H1 (cell line): ENCODE data around the gene NRP2. TPM values are rescaled to one million over a fixed set of nuclear protein-coding genes. Genes with fewer than 3 reads are reported as not detected.
A peak's percentile ranks its signal among the peaks of the same experiment; 100 is the strongest.

Source experiments
- CTCF ChIA-PET: fragments of 300-600 bp; sonication (Branson Sonifier 250); formaldehyde crosslinking; loops from one replicate; lab custom pipeline; 2021; ENCODE audit not compliant: partially characterized antibody; lab: Charles Lee
- POLR2A ChIA-PET: fragments of 300-600 bp; sonication (Branson Sonifier 250); formaldehyde crosslinking; loops from one replicate; lab custom pipeline; 2021; ENCODE audit warnings: inconsistent platforms; ENCODE audit not compliant: partially characterized antibody; lab: Charles Lee
- DNase-seq, 2 experiments: peaks; one replicate each; pipeline versions ENCODE4 v3.0.0 to v3.0.0-alpha.2; 2010 to 2022; ENCODE audit warnings: low spot score in 2 of 2, low read depth in 1 of 2, mixed read lengths in 1 of 2
- FAIRE-seq: peaks from 2 replicates; lab custom pipeline; 2011; peaks lifted over from hg19 to GRCh38; lab: Jason Lieb, UNC
- H2AFZ ChIP-seq: 2 replicates; pipeline ENCODE4 v1.8.1; 2012; ENCODE audit warnings: low read length, inconsistent platforms
- H2AK5ac ChIP-seq: 2 replicates; pipeline ENCODE4 v1.6.1; 2013; ENCODE audit warnings: low read depth, low read length
- H2BK120ac ChIP-seq: replicated peaks from 2 replicates; pipeline ENCODE3; 2013; ENCODE audit warnings: low read depth, low read length, inconsistent platforms
- H2BK12ac ChIP-seq: 2 replicates; pipeline ENCODE4 v1.6.1; 2013; ENCODE audit warnings: low read depth, low read length
- H2BK15ac ChIP-seq: 2 replicates; pipeline ENCODE4 v1.6.1; 2013; ENCODE audit warnings: low read length
- H2BK20ac ChIP-seq: 2 replicates; pipeline ENCODE4 v1.6.1; 2013; ENCODE audit warnings: low read length
- H2BK5ac ChIP-seq: 2 replicates; pipeline ENCODE4 v1.6.1; 2013; ENCODE audit warnings: low read depth, low read length
- H3K14ac ChIP-seq: 2 replicates; pipeline ENCODE4 v1.6.1; 2013; ENCODE audit warnings: inconsistent platforms; ENCODE audit not compliant: insufficient read length
- H3K18ac ChIP-seq: 2 replicates; pipeline ENCODE4 v1.6.1; 2013; ENCODE audit warnings: low read length; ENCODE audit errors: extremely low read depth
- H3K23ac ChIP-seq: 2 replicates; pipeline ENCODE4 v1.6.1; 2013; ENCODE audit warnings: inconsistent platforms; ENCODE audit not compliant: insufficient read length
- H3K23me2 ChIP-seq: 2 replicates; pipeline ENCODE4 v1.6.1; 2013; ENCODE audit warnings: low read depth, low read length
- H3K27ac ChIP-seq: 2 replicates; pipeline ENCODE4 v1.6.1; 2011; ENCODE audit warnings: low read depth, low read length, inconsistent platforms
- H3K27me3 ChIP-seq, 4 experiments: replicated peaks in 1 of 4; 1 replicate in 1 of 4; 2 replicates in 3 of 4; pipeline versions ENCODE4 v1.6.1 to v1.8.1; 2011 to 2013; ENCODE audit warnings: low read length in 3 of 4, mild to moderate bottlenecking in 3 of 4, inconsistent platforms in 2 of 4, mixed read lengths in 2 of 4, moderate library complexity in 1 of 4; ENCODE audit not compliant: control insufficient read depth in 3 of 4, insufficient read depth in 3 of 4; ENCODE audit errors: extremely low read depth in 1 of 4
- H3K36me3 ChIP-seq, 4 experiments: 2 replicates each; pipeline versions ENCODE4 v1.6.1 to v1.8.1; 2011 to 2013; ENCODE audit warnings: mild to moderate bottlenecking in 4 of 4, low read length in 3 of 4, moderate library complexity in 2 of 4, control low read depth in 1 of 4, inconsistent platforms in 1 of 4; ENCODE audit not compliant: insufficient read depth in 4 of 4, control insufficient read depth in 2 of 4
- H3K4ac ChIP-seq: replicated peaks from 2 replicates; pipeline ENCODE3; 2013; ENCODE audit warnings: low read length, low read depth, mixed read lengths, inconsistent platforms; ENCODE audit not compliant: insufficient read length
- H3K4me1 ChIP-seq, 4 experiments: replicated peaks in 1 of 4; 1 replicate in 1 of 4; 2 replicates in 3 of 4; pipeline versions ENCODE4 v1.6.1 to v1.8.1; 2011 to 2013; ENCODE audit warnings: low read length in 3 of 4, inconsistent platforms in 2 of 4, mixed read lengths in 1 of 4; ENCODE audit not compliant: insufficient read depth in 4 of 4, control insufficient read depth in 3 of 4
- H3K4me2 ChIP-seq, 2 experiments: 2 replicates each; pipeline versions ENCODE4 v1.6.1 to v1.8.1; 2011 to 2013; ENCODE audit warnings: low read depth in 2 of 2, low read length in 2 of 2, control low read depth in 1 of 2, inconsistent platforms in 1 of 2, mild to moderate bottlenecking in 1 of 2; ENCODE audit not compliant: insufficient read depth in 1 of 2
- H3K4me3 ChIP-seq, 4 experiments: fragments of 200-600, 300-600 bp in 1 of 4; sonication (generic), shearing (Covaris generic), sonication (Bioruptor Twin) in 1 of 4; 2 replicates each; pipeline versions ENCODE4 v1.5.1 to v1.8.1; 2011 to 2016; ENCODE audit warnings: low read length in 4 of 4, low read depth in 3 of 4, control low read depth in 2 of 4, inconsistent platforms in 2 of 4, mild to moderate bottlenecking in 2 of 4, mixed read lengths in 1 of 4, moderate library complexity in 1 of 4; ENCODE audit not compliant: insufficient read depth in 2 of 4; ENCODE audit errors: extremely low read depth in 1 of 4
- H3K56ac ChIP-seq: replicated peaks from 2 replicates; pipeline ENCODE3; 2013; ENCODE audit warnings: low read depth, mild to moderate bottlenecking, mixed read lengths, low read length, inconsistent platforms; ENCODE audit not compliant: insufficient read length
- H3K79me1 ChIP-seq: 2 replicates; pipeline ENCODE4 v1.6.1; 2013; ENCODE audit warnings: low read depth, low read length, control low read depth
- H3K79me2 ChIP-seq, 2 experiments: 2 replicates each; pipeline versions ENCODE4 v1.6.1 to v1.8.1; 2012 to 2013; ENCODE audit warnings: low read length in 2 of 2, mild to moderate bottlenecking in 2 of 2, inconsistent platforms in 1 of 2; ENCODE audit not compliant: insufficient read depth in 2 of 2, control insufficient read depth in 1 of 2
- H3K9ac ChIP-seq, 4 experiments: replicated peaks in 1 of 4; 1 replicate in 1 of 4; 2 replicates in 3 of 4; pipeline versions ENCODE4 v1.6.1 to v1.8.1; 2011 to 2013; ENCODE audit warnings: low read depth in 3 of 4, low read length in 3 of 4, control low read depth in 2 of 4, mild to moderate bottlenecking in 2 of 4, moderate library complexity in 2 of 4, inconsistent platforms in 1 of 4; ENCODE audit errors: extremely low read depth in 1 of 4
- H3K9me3 ChIP-seq, 2 experiments: 2 replicates each; pipeline versions ENCODE4 v1.6.1 to v1.8.1; 2012 to 2013; ENCODE audit warnings: mild to moderate bottlenecking in 2 of 2, moderate library complexity in 2 of 2, control low read depth in 1 of 2, inconsistent platforms in 1 of 2, low read depth in 1 of 2, low read length in 1 of 2, mixed read lengths in 1 of 2; ENCODE audit not compliant: insufficient read depth in 2 of 2
- H4K20me1 ChIP-seq, 2 experiments: replicated peaks in 1 of 2; 2 replicates each; pipeline versions ENCODE3 to v1.8.1; 2011 to 2013; ENCODE audit warnings: inconsistent platforms in 2 of 2, low read length in 2 of 2, mild to moderate bottlenecking in 1 of 2; ENCODE audit not compliant: insufficient read depth in 2 of 2, control insufficient read depth in 1 of 2
- H4K5ac ChIP-seq: 2 replicates; pipeline ENCODE4 v1.6.1; 2013; ENCODE audit warnings: low read length, low read depth, mixed read lengths, inconsistent platforms; ENCODE audit not compliant: insufficient read length
- H4K8ac ChIP-seq: 2 replicates; pipeline ENCODE4 v1.8.0; 2013; ENCODE audit warnings: mild to moderate bottlenecking, moderate library complexity, low read length, inconsistent platforms; ENCODE audit not compliant: insufficient read depth; ENCODE audit errors: extremely low read depth
- H4K91ac ChIP-seq: replicated peaks from 2 replicates; pipeline ENCODE3; 2013; ENCODE audit warnings: low read length, mixed read lengths, inconsistent platforms; ENCODE audit not compliant: insufficient read length
- BACH1 ChIP-seq: IDR thresholded peaks from 2 replicates; pipeline ENCODE4 v1.6.1; 2012; ENCODE audit warnings: low read length, improper control_type of control experiment
- CREB1 ChIP-seq: IDR thresholded peaks from 2 replicates; pipeline ENCODE4 v1.6.1; 2012; ENCODE audit warnings: inconsistent platforms
- NANOG ChIP-seq: IDR thresholded peaks from 2 replicates; pipeline ENCODE4 v1.6.1; 2011; ENCODE audit warnings: low read length, low read depth, mild to moderate bottlenecking, inconsistent platforms; ENCODE audit not compliant: insufficient read depth, poor library complexity, severe bottlenecking
- PHF8 ChIP-seq: fragments of 200-600 bp; sonication (generic); conservative IDR thresholded peaks from 2 replicates; pipeline ENCODE4 v1.7.1; 2012; ENCODE audit warnings: low read depth, mild to moderate bottlenecking, inconsistent platforms, low read length, moderate library complexity
- RBBP5 ChIP-seq: IDR thresholded peaks from 2 replicates; pipeline ENCODE4 v1.7.1; 2012; ENCODE audit warnings: low read depth, mild to moderate bottlenecking, inconsistent platforms, low read length, moderate library complexity, borderline replicate concordance
- SP2 ChIP-seq: IDR thresholded peaks from 2 replicates; pipeline ENCODE4 v1.6.1; 2012; ENCODE audit warnings: mild to moderate bottlenecking, low read length, inconsistent platforms
- TAF1 ChIP-seq: IDR thresholded peaks from 2 replicates; pipeline ENCODE4 v1.6.1; 2011; ENCODE audit warnings: mild to moderate bottlenecking, low read depth, low read length
- TBP ChIP-seq: IDR thresholded peaks from 2 replicates; pipeline ENCODE4 v1.6.1; 2011; ENCODE audit warnings: low read depth, low read length, improper control_type of control experiment
- TCF12 ChIP-seq: IDR thresholded peaks from 2 replicates; pipeline ENCODE4 v1.6.1; 2011; ENCODE audit warnings: low read depth, mild to moderate bottlenecking, low read length
- ZNF274 ChIP-seq: IDR thresholded peaks from 2 replicates; pipeline ENCODE4 v1.7.0; 2012; ENCODE audit warnings: low read length, borderline replicate concordance; ENCODE audit errors: extremely low read depth
- WGBS, 2 experiments: shearing (Covaris generic) in 1 of 2; methylation state at CpG; one replicate each; pipeline versions ENCODE4 v1.1.6 to v1.1.7; 2013 to 2015; ENCODE audit warnings: low lambda C conversion rate in 2 of 2, mixed read lengths in 2 of 2, inconsistent platforms in 1 of 2, low coverage in 1 of 2, missing lambda C conversion rate in 1 of 2; ENCODE audit not compliant: insufficient replicate concordance in 2 of 2, insufficient coverage in 1 of 2, insufficient read length in 1 of 2; ENCODE audit errors: extremely low coverage in 1 of 2, missing lambda C conversion rate in 1 of 2; 5-methylcytosine and 5-hydroxymethylcytosine counted together
- polyA plus RNA-seq, 7 experiments: library from polyadenylated mRNA; depleted of rRNA in 3 of 7; stranded (reverse) in 5 of 7; unstranded in 2 of 7; fragments of >200 nt in 5 of 7; fragments of 200-250 nt in 2 of 7; gene quantifications; 1 replicate in 5 of 7; 2 replicates in 1 of 7; 4 replicates in 1 of 7; pipeline versions ENCODE4 v1.2.1 to v1.2.3, GENCODE V29; 2011 to 2013; ENCODE audit warnings: missing spikeins in 2 of 7, mixed read lengths in 2 of 7
- total RNA-seq: library from RNA; stranded (reverse); fragmentation: NEBNext Ultra II Directional; extraction: Animal tissue kit (Norgen Biotek cat#: 25700); gene quantifications from 2 replicates; pipeline ENCODE4 v1.2.1, GENCODE V29; 2021
- TF ChIP-seq, protein P1 (sequence below), 3 experiments: IDR thresholded peaks; 1 replicate in 2 of 3; 2 replicates in 1 of 3; pipeline versions ENCODE4 v1.5.1 to v1.6.1; 2011; ENCODE audit warnings: low read length in 3 of 3, mild to moderate bottlenecking in 3 of 3, inconsistent platforms in 2 of 3, low read depth in 1 of 3, moderate library complexity in 1 of 3; ENCODE audit not compliant: insufficient read depth in 1 of 3; ENCODE audit errors: control extremely low read depth in 1 of 3

NRP2 gene
- total and polyA plus RNA-seq, 2 of the 8 experiments (the other 6 are each of a cell fraction or from before 2014, with no cell fraction given), result 32.0 to 37.8 TPM

GRCh38 chr2:205704127-205704741 is 21.9 kb downstream of the NRP2 start:
- H3K79me2 ChIP-seq, result peaks cover 0 to 4% of the 10 kb centered on the region in 2 experiments; a peak in 2 of 4 replicates
- DNase-seq, result no peak
- no peak overlapping the region for H3K56ac ChIP-seq
- no peak for FAIRE-seq
- H2BK12ac ChIP-seq, result no peak overlapping the region
- H3K9ac ChIP-seq, result no peak overlapping the region
- no peaks in the 10 kb centered on the region for H3K23me2 ChIP-seq
- no peak overlapping the region for H4K5ac ChIP-seq
- no peak overlapping the region for H3K23ac ChIP-seq
- no peaks in the 10 kb centered on the region for H3K36me3 ChIP-seq
- H4K8ac ChIP-seq, result no peak overlapping the region
- H3K27ac ChIP-seq, result no peak overlapping the region
- H3K27me3 ChIP-seq, result no peaks in the 10 kb centered on the region
- no peaks in the 10 kb centered on the region for H3K9me3 ChIP-seq
- H4K20me1 ChIP-seq, result no peaks in the 10 kb centered on the region
- no peak overlapping the region for H4K91ac ChIP-seq
- H2AFZ ChIP-seq, result no peak overlapping the region
- H2BK5ac ChIP-seq, result no peak overlapping the region
- H2AK5ac ChIP-seq, result no peak overlapping the region; the same call in 1 of the 2 replicates
- H3K79me1 ChIP-seq, result no peaks in the 10 kb centered on the region; the same call in 1 of the 2 replicates
- POLR2A ChIA-PET, result interaction anchor here (1.2 kb wide), 1 partner anchor 21 kb away, joined by 3 read pairs; the partner anchor contains the start of gene NRP2
- H2BK120ac ChIP-seq, result no peak overlapping the region
- no peak overlapping the region for H3K4me2 ChIP-seq
- H3K18ac ChIP-seq, result no peak overlapping the region
- H3K4me3 ChIP-seq, result no peak overlapping the region
- peaks cover 0 to 13% (median 5%) of the 10 kb centered on the region in 4 experiments; a peak in 5 of 7 replicates for H3K4me1 ChIP-seq
- 0 out of 2 replicates have a peak overlapping the region, but pooled peaks have one; percentile 17 for H2BK20ac ChIP-seq
- H2BK15ac ChIP-seq, result peak overlapping the region; percentile 40; the same call in 1 of the 2 replicates
- H3K14ac ChIP-seq, result no peak overlapping the region
- 85% methylated on average over 9 of the region's 9 CpGs; no CpG with 5 or more reads in 1 of the 2 experiments for WGBS, 2 experiments
- CTCF ChIA-PET, result interaction anchor here (0.6 to 1.9 kb wide), 7 partner anchors 10 to 643 kb away, joined by 3 to 8 read pairs (median 4); no protein-coding TSS in a partner anchor
- H3K4ac ChIP-seq, result no peak overlapping the region
- TF ChIP-seq ZNF274 (no peak), TBP (no peak), TCF12 (no peak), PHF8 (no peak), NANOG (no peak), TAF1 (no peak), RBBP5 (no peak), CREB1 (no peak), SP2 (no peak), BACH1 (no peak)
- TF ChIP-seq, protein P1, sequence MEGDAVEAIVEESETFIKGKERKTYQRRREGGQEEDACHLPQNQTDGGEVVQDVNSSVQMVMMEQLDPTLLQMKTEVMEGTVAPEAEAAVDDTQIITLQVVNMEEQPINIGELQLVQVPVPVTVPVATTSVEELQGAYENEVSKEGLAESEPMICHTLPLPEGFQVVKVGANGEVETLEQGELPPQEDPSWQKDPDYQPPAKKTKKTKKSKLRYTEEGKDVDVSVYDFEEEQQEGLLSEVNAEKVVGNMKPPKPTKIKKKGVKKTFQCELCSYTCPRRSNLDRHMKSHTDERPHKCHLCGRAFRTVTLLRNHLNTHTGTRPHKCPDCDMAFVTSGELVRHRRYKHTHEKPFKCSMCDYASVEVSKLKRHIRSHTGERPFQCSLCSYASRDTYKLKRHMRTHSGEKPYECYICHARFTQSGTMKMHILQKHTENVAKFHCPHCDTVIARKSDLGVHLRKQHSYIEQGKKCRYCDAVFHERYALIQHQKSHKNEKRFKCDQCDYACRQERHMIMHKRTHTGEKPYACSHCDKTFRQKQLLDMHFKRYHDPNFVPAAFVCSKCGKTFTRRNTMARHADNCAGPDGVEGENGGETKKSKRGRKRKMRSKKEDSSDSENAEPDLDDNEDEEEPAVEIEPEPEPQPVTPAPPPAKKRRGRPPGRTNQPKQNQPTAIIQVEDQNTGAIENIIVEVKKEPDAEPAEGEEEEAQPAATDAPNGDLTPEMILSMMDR (IDR thresholded peaks at IDR 0.05; ENCODE audit: control extremely low read depth in 1 of 3, insufficient read depth in 1 of 3, low read depth in 1 of 3, low read length in 3 of 3), result no peak
